Liver (tissue), 9 donors: Measurements from ENCODE around the gene CLDN8. TPM values are rescaled to one million over a fixed set of nuclear protein-coding genes. Genes with fewer than 3 reads are reported as not detected.

Experiments
- DNase-seq: peaks from one replicate; pipeline ENCODE4 v3.0.0-alpha.2; 2017; ENCODE audit warnings: low spot score
- H3K27ac ChIP-seq, 2 donors: one replicate each; pipeline ENCODE4 v1.7.0; 2013; ENCODE audit warnings: inconsistent platforms in 2 of 2, low read length in 2 of 2, control low read depth in 1 of 2, low read depth in 1 of 2, mild to moderate bottlenecking in 1 of 2
- H3K27me3 ChIP-seq, 4 donors: one replicate each; pipeline versions ENCODE4 v1.6.1 to v1.7.0; 2013; ENCODE audit warnings: low read length in 3 of 4, inconsistent platforms in 1 of 4, mild to moderate bottlenecking in 1 of 4, moderate library complexity in 1 of 4; ENCODE audit not compliant: control insufficient read depth in 4 of 4, insufficient read depth in 4 of 4
- H3K36me3 ChIP-seq, 4 donors: one replicate each; pipeline versions ENCODE4 v1.6.1 to v1.7.0; 2013; ENCODE audit warnings: low read length in 3 of 4, mild to moderate bottlenecking in 3 of 4, low read depth in 1 of 4, moderate library complexity in 1 of 4; ENCODE audit not compliant: control insufficient read depth in 4 of 4, insufficient read depth in 3 of 4
- H3K4me1 ChIP-seq, 4 donors: one replicate each; pipeline versions ENCODE4 v1.6.1 to v1.7.0; 2013; ENCODE audit warnings: low read length in 3 of 4, mild to moderate bottlenecking in 3 of 4, moderate library complexity in 1 of 4; ENCODE audit not compliant: control insufficient read depth in 4 of 4, insufficient read depth in 4 of 4
- H3K4me3 ChIP-seq, 3 donors: one replicate each; pipeline versions ENCODE4 v1.6.1 to v1.7.0; 2013; ENCODE audit warnings: low read length in 3 of 3, control low read depth in 1 of 3, low read depth in 1 of 3, mild to moderate bottlenecking in 1 of 3
- H3K9ac ChIP-seq, 2 donors: one replicate each; pipeline ENCODE4 v1.7.0; 2013; ENCODE audit warnings: low read length in 2 of 2, mild to moderate bottlenecking in 2 of 2, moderate library complexity in 2 of 2, control low read depth in 1 of 2, low read depth in 1 of 2
- H3K9me3 ChIP-seq, 4 donors: one replicate each; pipeline versions ENCODE4 v1.6.1 to v1.7.0; 2013; ENCODE audit warnings: low read length in 3 of 4; ENCODE audit not compliant: control insufficient read depth in 4 of 4
- EGR1 ChIP-seq, 2 donors: IDR thresholded peaks; 2 replicates each; pipeline ENCODE4 v1.6.1; 2016 to 2018; ENCODE audit warnings: antibody characterized with exemption in 2 of 2, low read depth in 2 of 2
- FOXA1 ChIP-seq: IDR thresholded peaks from 2 replicates; pipeline ENCODE4 v1.6.1; 2016; ENCODE audit warnings: antibody characterized with exemption
- FOXA2 ChIP-seq: IDR thresholded peaks from 2 replicates; pipeline ENCODE4 v1.6.1; 2016; ENCODE audit warnings: antibody characterized with exemption
- GABPA ChIP-seq, 2 donors: IDR thresholded peaks in 1 of 2; conservative IDR thresholded peaks in 1 of 2; 2 replicates each; pipeline ENCODE4 v1.6.1; 2016; ENCODE audit warnings: antibody characterized with exemption in 2 of 2, mild to moderate bottlenecking in 1 of 2, moderate library complexity in 1 of 2
- HNF4A ChIP-seq, 2 donors: conservative IDR thresholded peaks; 2 replicates each; pipeline ENCODE4 v1.6.1; 2016; ENCODE audit warnings: antibody characterized with exemption in 2 of 2, mild to moderate bottlenecking in 2 of 2
- HNF4G ChIP-seq: IDR thresholded peaks from 2 replicates; pipeline ENCODE4 v1.6.1; 2016; ENCODE audit warnings: antibody characterized with exemption
- JUND ChIP-seq, 2 donors: IDR thresholded peaks; 2 replicates each; pipeline ENCODE4 v1.6.1; 2016; ENCODE audit warnings: antibody characterized with exemption in 2 of 2
- NR2F2 ChIP-seq: IDR thresholded peaks from 2 replicates; pipeline ENCODE4 v1.6.1; 2016; ENCODE audit warnings: antibody characterized with exemption
- RAD21 ChIP-seq, 2 donors: IDR thresholded peaks; 2 replicates each; pipeline ENCODE4 v1.6.1; 2016; ENCODE audit warnings: antibody characterized with exemption in 2 of 2, mild to moderate bottlenecking in 2 of 2
- RXRA ChIP-seq, 2 donors: IDR thresholded peaks; 2 replicates each; pipeline ENCODE4 v1.6.1; 2017 to 2018; ENCODE audit warnings: antibody characterized with exemption in 2 of 2, mild to moderate bottlenecking in 1 of 2
- SP1 ChIP-seq: IDR thresholded peaks from 2 replicates; pipeline ENCODE4 v1.6.1; 2018; ENCODE audit warnings: antibody characterized with exemption, mild to moderate bottlenecking
- TAF1 ChIP-seq: conservative IDR thresholded peaks from 2 replicates; pipeline ENCODE4 v1.6.1; 2016; ENCODE audit warnings: antibody characterized with exemption, mild to moderate bottlenecking
- YY1 ChIP-seq: IDR thresholded peaks from 2 replicates; pipeline ENCODE4 v1.6.1; 2016; ENCODE audit warnings: antibody characterized with exemption, mild to moderate bottlenecking
- WGBS: extraction: QIAGEN DNeasy Blood & Tissue Kit; methylation state at CpG from one replicate; pipeline ENCODE4 v1.1.7; 2013; 5-methylcytosine and 5-hydroxymethylcytosine counted together
- polyA plus RNA-seq, 2 donors: library from polyadenylated mRNA; stranded (reverse) in 1 of 2; unstranded in 1 of 2; fragments of 200-250 nt in 1 of 2; fragments of >200 nt in 1 of 2; fragmentation: Nextera tagmentation in 1 of 2; extraction: Ambion mirVana in 1 of 2; gene quantifications; one replicate each; pipeline versions ENCODE4 v1.2.1 to v1.2.3, GENCODE V29; 2013 to 2015
- total RNA-seq, 2 donors: library from RNA; depleted of rRNA; stranded (reverse); fragments of >200 nt; gene quantifications; one replicate each; pipeline ENCODE4 v1.2.3, GENCODE V29; 2014
- TF ChIP-seq, protein P1 (sequence below): IDR thresholded peaks from 2 replicates; pipeline ENCODE4 v1.6.1; 2016; ENCODE audit warnings: antibody characterized with exemption, mild to moderate bottlenecking
- TF ChIP-seq, protein P2 (sequence below): IDR thresholded peaks from 2 replicates; pipeline ENCODE4 v1.6.1; 2016; ENCODE audit warnings: antibody characterized with exemption
- TF ChIP-seq, protein P3 (sequence below): IDR thresholded peaks from 2 replicates; pipeline ENCODE4 v1.6.1; 2016; ENCODE audit warnings: antibody characterized with exemption
- TF ChIP-seq, protein P4 (sequence below): fragments of 150-350 bp; IDR thresholded peaks from 2 replicates; pipeline ENCODE4 v1.5.1; 2017; ENCODE audit warnings: improper control_type of control experiment, low read depth, low read length; ENCODE audit not compliant: missing input control
- donor health status: healthy.
- donor health status: healthy.
- donor health status: healthy.
- donor health status: healthy.
- donor health status: healthy.

The CLDN8 gene
- total and polyA plus RNA-seq, 4 donors, result 0.10 TPM; not detected in 3

DNA sequence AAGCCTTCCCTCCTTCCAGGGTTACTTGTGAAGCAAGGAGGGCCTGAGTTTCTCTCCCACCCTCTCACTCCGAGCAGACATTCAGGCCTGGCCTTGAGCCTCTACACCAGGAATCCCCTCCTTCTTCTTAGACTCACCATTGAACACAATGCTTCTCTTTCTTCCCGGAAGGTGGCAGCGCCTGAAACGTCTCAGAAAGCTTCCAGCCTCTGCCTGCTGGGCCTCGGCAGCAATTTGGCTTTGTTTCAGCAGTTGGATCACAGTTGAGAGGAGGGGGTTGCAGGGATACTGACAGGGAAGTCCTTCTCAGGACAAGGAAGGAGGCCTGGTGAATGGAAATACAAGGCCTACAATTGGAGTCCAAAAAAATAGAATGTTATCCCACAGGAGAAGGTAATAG is 6.3 kb downstream of the CLDN8 start:
- Histone ChIP-seq H3K36me3 (no peaks in the 10 kb centered on the region), H3K4me1 (no peaks in the 10 kb centered on the region), H3K27ac (no peak overlapping the region), H3K4me3 (no peak overlapping the region), H3K27me3 (no peaks in the 10 kb centered on the region), H3K9me3 (no peaks in the 10 kb centered on the region), H3K9ac (no peak overlapping the region)
- TF ChIP-seq, protein P1, sequence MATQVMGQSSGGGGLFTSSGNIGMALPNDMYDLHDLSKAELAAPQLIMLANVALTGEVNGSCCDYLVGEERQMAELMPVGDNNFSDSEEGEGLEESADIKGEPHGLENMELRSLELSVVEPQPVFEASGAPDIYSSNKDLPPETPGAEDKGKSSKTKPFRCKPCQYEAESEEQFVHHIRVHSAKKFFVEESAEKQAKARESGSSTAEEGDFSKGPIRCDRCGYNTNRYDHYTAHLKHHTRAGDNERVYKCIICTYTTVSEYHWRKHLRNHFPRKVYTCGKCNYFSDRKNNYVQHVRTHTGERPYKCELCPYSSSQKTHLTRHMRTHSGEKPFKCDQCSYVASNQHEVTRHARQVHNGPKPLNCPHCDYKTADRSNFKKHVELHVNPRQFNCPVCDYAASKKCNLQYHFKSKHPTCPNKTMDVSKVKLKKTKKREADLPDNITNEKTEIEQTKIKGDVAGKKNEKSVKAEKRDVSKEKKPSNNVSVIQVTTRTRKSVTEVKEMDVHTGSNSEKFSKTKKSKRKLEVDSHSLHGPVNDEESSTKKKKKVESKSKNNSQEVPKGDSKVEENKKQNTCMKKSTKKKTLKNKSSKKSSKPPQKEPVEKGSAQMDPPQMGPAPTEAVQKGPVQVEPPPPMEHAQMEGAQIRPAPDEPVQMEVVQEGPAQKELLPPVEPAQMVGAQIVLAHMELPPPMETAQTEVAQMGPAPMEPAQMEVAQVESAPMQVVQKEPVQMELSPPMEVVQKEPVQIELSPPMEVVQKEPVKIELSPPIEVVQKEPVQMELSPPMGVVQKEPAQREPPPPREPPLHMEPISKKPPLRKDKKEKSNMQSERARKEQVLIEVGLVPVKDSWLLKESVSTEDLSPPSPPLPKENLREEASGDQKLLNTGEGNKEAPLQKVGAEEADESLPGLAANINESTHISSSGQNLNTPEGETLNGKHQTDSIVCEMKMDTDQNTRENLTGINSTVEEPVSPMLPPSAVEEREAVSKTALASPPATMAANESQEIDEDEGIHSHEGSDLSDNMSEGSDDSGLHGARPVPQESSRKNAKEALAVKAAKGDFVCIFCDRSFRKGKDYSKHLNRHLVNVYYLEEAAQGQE, result no peak
- TF ChIP-seq YY1, result no peak
- TF ChIP-seq, protein P2, sequence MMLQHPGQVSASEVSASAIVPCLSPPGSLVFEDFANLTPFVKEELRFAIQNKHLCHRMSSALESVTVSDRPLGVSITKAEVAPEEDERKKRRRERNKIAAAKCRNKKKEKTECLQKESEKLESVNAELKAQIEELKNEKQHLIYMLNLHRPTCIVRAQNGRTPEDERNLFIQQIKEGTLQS, result no peak
- WGBS, result 63% methylated on average over 5 of the region's 5 CpGs
- no peak for DNase-seq

DNA sequence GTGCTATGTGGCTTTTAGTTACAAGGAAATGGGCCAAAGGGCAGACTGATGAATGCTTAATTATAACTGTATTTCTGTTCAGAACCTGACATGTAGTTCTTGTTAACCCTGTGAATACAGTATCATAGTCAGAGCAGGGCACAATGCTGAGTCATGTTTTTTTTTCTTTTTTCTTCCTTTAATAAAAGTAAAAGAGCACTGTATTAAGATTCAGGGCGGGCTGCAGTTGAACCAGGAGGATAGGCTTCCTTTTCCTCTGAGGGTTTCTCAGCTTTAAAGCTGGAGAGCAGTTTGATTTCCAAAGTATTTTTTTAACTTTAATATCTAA is 8.7 kb downstream of the CLDN8 start:
- Histone ChIP-seq H3K27ac (no peak overlapping the region), H3K4me1 (no peaks in the 10 kb centered on the region), H3K4me3 (no peak overlapping the region), H3K9me3 (no peaks in the 10 kb centered on the region), H3K9ac (no peak overlapping the region), H3K27me3 (no peaks in the 10 kb centered on the region), H3K36me3 (no peaks in the 10 kb centered on the region)
- no peak for TF ChIP-seq EGR1 (IDR thresholded peaks at IDR 0.05; ENCODE audit: low read depth in 2 of 2)
- no peak for TF ChIP-seq FOXA1
- TF ChIP-seq NR2F2, result no peak
- TF ChIP-seq HNF4A (conservative IDR thresholded peaks at IDR 0.05), result no peak
- TF ChIP-seq FOXA2, result no peak
- no peak for TF ChIP-seq YY1
- TF ChIP-seq RAD21 (IDR thresholded peaks at IDR 0.05), result no peak
- no peak for TF ChIP-seq GABPA (IDR thresholded peaks at IDR 0.05 in 1 of 2, conservative IDR thresholded peaks at IDR 0.05 in 1 of 2)
- TF ChIP-seq TAF1, result no peak
- TF ChIP-seq SP1, result no peak
- TF ChIP-seq, protein P3, sequence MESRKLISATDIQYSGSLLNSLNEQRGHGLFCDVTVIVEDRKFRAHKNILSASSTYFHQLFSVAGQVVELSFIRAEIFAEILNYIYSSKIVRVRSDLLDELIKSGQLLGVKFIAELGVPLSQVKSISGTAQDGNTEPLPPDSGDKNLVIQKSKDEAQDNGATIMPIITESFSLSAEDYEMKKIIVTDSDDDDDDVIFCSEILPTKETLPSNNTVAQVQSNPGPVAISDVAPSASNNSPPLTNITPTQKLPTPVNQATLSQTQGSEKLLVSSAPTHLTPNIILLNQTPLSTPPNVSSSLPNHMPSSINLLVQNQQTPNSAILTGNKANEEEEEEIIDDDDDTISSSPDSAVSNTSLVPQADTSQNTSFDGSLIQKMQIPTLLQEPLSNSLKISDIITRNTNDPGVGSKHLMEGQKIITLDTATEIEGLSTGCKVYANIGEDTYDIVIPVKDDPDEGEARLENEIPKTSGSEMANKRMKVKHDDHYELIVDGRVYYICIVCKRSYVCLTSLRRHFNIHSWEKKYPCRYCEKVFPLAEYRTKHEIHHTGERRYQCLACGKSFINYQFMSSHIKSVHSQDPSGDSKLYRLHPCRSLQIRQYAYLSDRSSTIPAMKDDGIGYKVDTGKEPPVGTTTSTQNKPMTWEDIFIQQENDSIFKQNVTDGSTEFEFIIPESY, result no peak
- no peak for TF ChIP-seq HNF4G
- TF ChIP-seq RXRA (IDR thresholded peaks at IDR 0.05), result no peak
- TF ChIP-seq, protein P4, sequence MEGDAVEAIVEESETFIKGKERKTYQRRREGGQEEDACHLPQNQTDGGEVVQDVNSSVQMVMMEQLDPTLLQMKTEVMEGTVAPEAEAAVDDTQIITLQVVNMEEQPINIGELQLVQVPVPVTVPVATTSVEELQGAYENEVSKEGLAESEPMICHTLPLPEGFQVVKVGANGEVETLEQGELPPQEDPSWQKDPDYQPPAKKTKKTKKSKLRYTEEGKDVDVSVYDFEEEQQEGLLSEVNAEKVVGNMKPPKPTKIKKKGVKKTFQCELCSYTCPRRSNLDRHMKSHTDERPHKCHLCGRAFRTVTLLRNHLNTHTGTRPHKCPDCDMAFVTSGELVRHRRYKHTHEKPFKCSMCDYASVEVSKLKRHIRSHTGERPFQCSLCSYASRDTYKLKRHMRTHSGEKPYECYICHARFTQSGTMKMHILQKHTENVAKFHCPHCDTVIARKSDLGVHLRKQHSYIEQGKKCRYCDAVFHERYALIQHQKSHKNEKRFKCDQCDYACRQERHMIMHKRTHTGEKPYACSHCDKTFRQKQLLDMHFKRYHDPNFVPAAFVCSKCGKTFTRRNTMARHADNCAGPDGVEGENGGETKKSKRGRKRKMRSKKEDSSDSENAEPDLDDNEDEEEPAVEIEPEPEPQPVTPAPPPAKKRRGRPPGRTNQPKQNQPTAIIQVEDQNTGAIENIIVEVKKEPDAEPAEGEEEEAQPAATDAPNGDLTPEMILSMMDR, result no peak
- TF ChIP-seq, protein P2, result no peak
- no peak for TF ChIP-seq JUND (IDR thresholded peaks at IDR 0.05)
- 70% methylated on average over 1 of the region's 1 CpG for WGBS
- DNase-seq, result no peak
